Measurements from ENCODE around the gene ANKRA2.

GRCh38 chr5:73513996-73514395 lies 51.4 kb downstream of the ANKRA2 start:
- TF ChIP-seq CTCF (IDR thresholded peaks at IDR 0.05; ENCODE audit: low read depth, low read length, poor library complexity, severe bottlenecking) (no peak), EZH2phosphoT487 (IDR thresholded peaks at IDR 0.05; ENCODE audit: borderline replicate concordance, low read length) (no peak)
